GM12878 (cell line): ENCODE results near the gene CD2AP. TPM values are rescaled to one million over a fixed set of nuclear protein-coding genes. Genes with fewer than 3 reads are reported as not detected.

ENCODE experiments used
- ATAC-seq: fragments of 200-7000 bp; cut with Tn5 transposase; 3 replicates; pipeline ENCODE4 v1.9.1; 2020; ENCODE audit warnings: mild to moderate bottlenecking, moderate library complexity
- BruUV-seq: library from RNA; stranded (reverse); fragments of 400-500 nt; replicated peaks from 2 replicates; lab custom pipeline; 2021; lab: Mats Ljungman, UMichigan
- CTCF ChIA-PET: fragments of 300-600 bp; sonication (Branson Sonifier 250); formaldehyde crosslinking; extraction: SDS; loops from one replicate; lab custom pipeline; 2021; ENCODE audit warnings: inconsistent platforms; lab: Yijun Ruan, JAX
- POLR2A ChIA-PET: fragments of 350-600 bp; formaldehyde crosslinking; extraction: SDS; loops from one replicate; lab custom pipeline; 2021; ENCODE audit warnings: inconsistent platforms; lab: Charles Lee
- RAD21 ChIA-PET: fragments of 300-600 bp; sonication (Branson Sonifier 250); formaldehyde crosslinking; loops from one replicate; lab custom pipeline; 2023; ENCODE audit warnings: antibody characterized with exemption; ENCODE audit not compliant: unreplicated experiment; lab: Charles Lee
- SMC1A ChIA-PET: fragments of 300-600 bp; sonication (Branson Sonifier 250); formaldehyde crosslinking; loops from one replicate; lab custom pipeline; 2023; ENCODE audit not compliant: unreplicated experiment, uncharacterized antibody; lab: Charles Lee
- DNase-seq: peaks from one replicate; pipeline ENCODE4 v3.0.0-alpha.2; 2011; ENCODE audit warnings: low read depth, low spot score
- FAIRE-seq: peaks from 3 replicates; lab custom pipeline; 2011; peaks lifted over from hg19 to GRCh38; lab: Jason Lieb, UNC
- H2AFZ ChIP-seq: 2 replicates; pipeline ENCODE4 v1.6.0; 2011; ENCODE audit warnings: low read depth, low read length, control low read depth; ENCODE audit not compliant: control insufficient read depth
- H3K27ac ChIP-seq: 2 replicates; pipeline ENCODE4 v1.5.1; 2011; ENCODE audit warnings: control low read depth; ENCODE audit not compliant: control insufficient read depth, insufficient read depth
- H3K27me3 ChIP-seq, 2 experiments: replicated peaks in 1 of 2; 2 replicates each; pipeline versions ENCODE4 v1.6.0 to v1.6.1; 2011; ENCODE audit warnings: low read length in 1 of 2; ENCODE audit not compliant: control insufficient read depth in 2 of 2, insufficient read depth in 2 of 2
- H3K36me3 ChIP-seq, 2 experiments: 2 replicates each; pipeline ENCODE4 v1.5.1; 2011; ENCODE audit warnings: low read length in 1 of 2; ENCODE audit not compliant: control insufficient read depth in 2 of 2, insufficient read depth in 2 of 2
- H3K4me1 ChIP-seq: 2 replicates; pipeline ENCODE4 v1.6.1; 2011; ENCODE audit warnings: mild to moderate bottlenecking, low read length, moderate library complexity, mixed read lengths; ENCODE audit not compliant: control insufficient read depth, insufficient read depth
- H3K4me2 ChIP-seq: 2 replicates; pipeline ENCODE4 v1.6.0; 2011; ENCODE audit warnings: control low read depth; ENCODE audit not compliant: control insufficient read depth, insufficient read depth
- H3K4me3 ChIP-seq: fragments of 200-600 bp; sonication (generic); 2 replicates; pipeline ENCODE4 v1.5.1; 2016
- H3K79me2 ChIP-seq: 2 replicates; pipeline ENCODE4 v1.6.0; 2011; ENCODE audit warnings: low read length; ENCODE audit not compliant: control insufficient read depth, insufficient read depth
- H3K9ac ChIP-seq: 2 replicates; pipeline ENCODE4 v1.8.0; 2011; ENCODE audit warnings: low read length, control low read depth, mixed read lengths; ENCODE audit not compliant: control insufficient read depth, insufficient read depth
- H3K9me3 ChIP-seq: replicated peaks from 3 replicates; pipeline ENCODE4 v1.5.1; 2011; ENCODE audit warnings: mild to moderate bottlenecking, low read length; ENCODE audit not compliant: control insufficient read depth, insufficient read depth
- H4K20me1 ChIP-seq: 2 replicates; pipeline ENCODE4 v1.6.0; 2011; ENCODE audit not compliant: control insufficient read depth, insufficient read depth
- BRCA1 ChIP-seq: IDR thresholded peaks from 2 replicates; pipeline ENCODE4 v1.6.1; 2011; ENCODE audit warnings: low read depth, low read length, improper control_type of control experiment
- RUNX3 ChIP-seq: IDR thresholded peaks from 2 replicates; pipeline ENCODE4 v1.6.1; 2012; ENCODE audit warnings: low read length, inconsistent platforms
- SUPT20H ChIP-seq: IDR thresholded peaks from 2 replicates; pipeline ENCODE4 v1.6.1; 2011; ENCODE audit warnings: low read depth, mild to moderate bottlenecking, low read length, moderate library complexity, borderline replicate concordance; ENCODE audit not compliant: control insufficient read depth
- ZBED1 ChIP-seq: IDR thresholded peaks from 2 replicates; pipeline ENCODE4 v1.6.1; 2016; ENCODE audit warnings: borderline replicate concordance
- WGBS: methylation state at CpG from one replicate; pipeline ENCODE4 v1.1.6; 2016; ENCODE audit warnings: low lambda C conversion rate; ENCODE audit not compliant: insufficient replicate concordance, insufficient coverage; ENCODE audit errors: missing lambda C conversion rate; 5-methylcytosine and 5-hydroxymethylcytosine counted together
- in situ Hi-C: fragments of 300-500 bp; cut with MboI; formaldehyde crosslinking; loops from 9 replicates; pipeline ENCODE4 v1.14.3; 2018; ENCODE audit warnings: mixed read lengths
- intact Hi-C: fragments of 100-400 bp; cut with micrococcal nuclease; formaldehyde crosslinking; loops from one replicate; pipeline ENCODE4 v1.14.2; 2022; ENCODE audit not compliant: unreplicated experiment
- polyA plus RNA-seq, 11 experiments: library from polyadenylated mRNA; depleted of rRNA in 4 of 11; unstranded in 6 of 11; stranded (reverse) in 5 of 11; fragments of >200 nt; fragmentation: Nextera tagmentation in 4 of 11; fragmentation: Illumina TruSeq in 1 of 11; extraction: Ambion mirVana in 4 of 11; extraction: Trizol in 1 of 11; gene quantifications; 1 replicate in 1 of 11; 2 replicates in 10 of 11; pipeline versions ENCODE4 v1.2.1 to v1.2.3, GENCODE V29; 2011 to 2016; ENCODE audit warnings: inconsistent platforms in 2 of 11, missing spikeins in 2 of 11, low read depth in 1 of 11
- total RNA-seq, 4 experiments: library from RNA; depleted of rRNA in 3 of 4; stranded (reverse); fragments of >200 nt in 3 of 4; fragmentation: Illumina TruSeq in 1 of 4; extraction: Trizol in 1 of 4; gene quantifications; 2 replicates each; pipeline versions ENCODE4 v1.2.1 to v1.2.3, GENCODE V29; 2013 to 2021
- TF ChIP-seq, protein P1 (sequence below): IDR thresholded peaks from 2 replicates; pipeline ENCODE4 v1.6.1; 2012; ENCODE audit warnings: improper control_type of control experiment, low read depth, low read length; ENCODE audit not compliant: insufficient replicate concordance
- TF ChIP-seq, protein P2 (sequence below): fragments of 450-650 bp; IDR thresholded peaks from 2 replicates; pipeline ENCODE4 v1.6.1; 2017; ENCODE audit warnings: mild to moderate bottlenecking

CD2AP gene
- total and polyA plus RNA-seq, 10 of the 15 experiments (the other 5 are each of a cell fraction or from before 2014, with no cell fraction given): 5.4 to 46.6 (median 20.9) TPM

- ChIA-PET RAD21 (interaction anchor here (0.5 kb wide), 1 partner anchor 32 kb away, joined by 3 read pairs; no protein-coding TSS in a partner anchor), SMC1A (interaction anchor here (0.9 to 1.8 kb wide), 3 partner anchors 9 to 17 kb away, joined by 3 to 6 read pairs (median 4); no protein-coding TSS in a partner anchor), POLR2A (no interaction called here), CTCF (interaction anchor here (1.4 to 1.7 kb wide), 3 partner anchors 9 to 80 kb away, joined by 3 read pairs; no protein-coding TSS in a partner anchor)
- no peak overlapping the region for H3K4me2 ChIP-seq
- H3K27me3 ChIP-seq: no peaks in the 10 kb centered on the region
- no peaks in the 10 kb centered on the region; the same call in 1 of the 3 replicates for H3K9me3 ChIP-seq
- no peak overlapping the region for H2AFZ ChIP-seq
- TF ChIP-seq, protein P1, sequence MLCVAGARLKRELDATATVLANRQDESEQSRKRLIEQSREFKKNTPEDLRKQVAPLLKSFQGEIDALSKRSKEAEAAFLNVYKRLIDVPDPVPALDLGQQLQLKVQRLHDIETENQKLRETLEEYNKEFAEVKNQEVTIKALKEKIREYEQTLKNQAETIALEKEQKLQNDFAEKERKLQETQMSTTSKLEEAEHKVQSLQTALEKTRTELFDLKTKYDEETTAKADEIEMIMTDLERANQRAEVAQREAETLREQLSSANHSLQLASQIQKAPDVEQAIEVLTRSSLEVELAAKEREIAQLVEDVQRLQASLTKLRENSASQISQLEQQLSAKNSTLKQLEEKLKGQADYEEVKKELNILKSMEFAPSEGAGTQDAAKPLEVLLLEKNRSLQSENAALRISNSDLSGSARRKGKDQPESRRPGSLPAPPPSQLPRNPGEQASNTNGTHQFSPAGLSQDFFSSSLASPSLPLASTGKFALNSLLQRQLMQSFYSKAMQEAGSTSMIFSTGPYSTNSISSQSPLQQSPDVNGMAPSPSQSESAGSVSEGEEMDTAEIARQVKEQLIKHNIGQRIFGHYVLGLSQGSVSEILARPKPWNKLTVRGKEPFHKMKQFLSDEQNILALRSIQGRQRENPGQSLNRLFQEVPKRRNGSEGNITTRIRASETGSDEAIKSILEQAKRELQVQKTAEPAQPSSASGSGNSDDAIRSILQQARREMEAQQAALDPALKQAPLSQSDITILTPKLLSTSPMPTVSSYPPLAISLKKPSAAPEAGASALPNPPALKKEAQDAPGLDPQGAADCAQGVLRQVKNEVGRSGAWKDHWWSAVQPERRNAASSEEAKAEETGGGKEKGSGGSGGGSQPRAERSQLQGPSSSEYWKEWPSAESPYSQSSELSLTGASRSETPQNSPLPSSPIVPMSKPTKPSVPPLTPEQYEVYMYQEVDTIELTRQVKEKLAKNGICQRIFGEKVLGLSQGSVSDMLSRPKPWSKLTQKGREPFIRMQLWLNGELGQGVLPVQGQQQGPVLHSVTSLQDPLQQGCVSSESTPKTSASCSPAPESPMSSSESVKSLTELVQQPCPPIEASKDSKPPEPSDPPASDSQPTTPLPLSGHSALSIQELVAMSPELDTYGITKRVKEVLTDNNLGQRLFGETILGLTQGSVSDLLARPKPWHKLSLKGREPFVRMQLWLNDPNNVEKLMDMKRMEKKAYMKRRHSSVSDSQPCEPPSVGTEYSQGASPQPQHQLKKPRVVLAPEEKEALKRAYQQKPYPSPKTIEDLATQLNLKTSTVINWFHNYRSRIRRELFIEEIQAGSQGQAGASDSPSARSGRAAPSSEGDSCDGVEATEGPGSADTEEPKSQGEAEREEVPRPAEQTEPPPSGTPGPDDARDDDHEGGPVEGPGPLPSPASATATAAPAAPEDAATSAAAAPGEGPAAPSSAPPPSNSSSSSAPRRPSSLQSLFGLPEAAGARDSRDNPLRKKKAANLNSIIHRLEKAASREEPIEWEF: no peak
- TF ChIP-seq SUPT20H (no peak), RUNX3 (0 out of 2 replicates have a peak, but pooled peaks have one; percentile 5), ZBED1 (no peak), BRCA1 (no peak)
- TF ChIP-seq, protein P2, sequence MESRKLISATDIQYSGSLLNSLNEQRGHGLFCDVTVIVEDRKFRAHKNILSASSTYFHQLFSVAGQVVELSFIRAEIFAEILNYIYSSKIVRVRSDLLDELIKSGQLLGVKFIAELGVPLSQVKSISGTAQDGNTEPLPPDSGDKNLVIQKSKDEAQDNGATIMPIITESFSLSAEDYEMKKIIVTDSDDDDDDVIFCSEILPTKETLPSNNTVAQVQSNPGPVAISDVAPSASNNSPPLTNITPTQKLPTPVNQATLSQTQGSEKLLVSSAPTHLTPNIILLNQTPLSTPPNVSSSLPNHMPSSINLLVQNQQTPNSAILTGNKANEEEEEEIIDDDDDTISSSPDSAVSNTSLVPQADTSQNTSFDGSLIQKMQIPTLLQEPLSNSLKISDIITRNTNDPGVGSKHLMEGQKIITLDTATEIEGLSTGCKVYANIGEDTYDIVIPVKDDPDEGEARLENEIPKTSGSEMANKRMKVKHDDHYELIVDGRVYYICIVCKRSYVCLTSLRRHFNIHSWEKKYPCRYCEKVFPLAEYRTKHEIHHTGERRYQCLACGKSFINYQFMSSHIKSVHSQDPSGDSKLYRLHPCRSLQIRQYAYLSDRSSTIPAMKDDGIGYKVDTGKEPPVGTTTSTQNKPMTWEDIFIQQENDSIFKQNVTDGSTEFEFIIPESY: no peak
- BruUV-seq: no TSS peak
- FAIRE-seq (no peak), ATAC-seq (peak; percentile 43), DNase-seq (no peak)
- no peak overlapping the region for H3K9ac ChIP-seq
- no peaks in the 10 kb centered on the region for H3K4me1 ChIP-seq
- no peaks in the 10 kb centered on the region; a peak in 1 of 4 replicates for H3K36me3 ChIP-seq
- in situ Hi-C loops (no loop called here), intact Hi-C loops (no loop called here)
- H3K79me2 ChIP-seq: peaks cover 28% of the 10 kb centered on the region
- 64% methylated on average over 6 of the region's 6 CpGs for WGBS
- no peaks in the 10 kb centered on the region for H4K20me1 ChIP-seq
- H3K4me3 ChIP-seq: no peak overlapping the region
- no peak overlapping the region for H3K27ac ChIP-seq
Observed at GRCh38 chr6:47520282-47520681, 42.7 kb downstream of the CD2AP start.
